C4-2B (cell line): ENCODE data around the gene EMCN.

ENCODE experiments used
- ZFX ChIP-seq: fragments of 450-650 bp; IDR thresholded peaks from 2 replicates; pipeline ENCODE4 v1.6.1; 2017
- TF ChIP-seq, protein P1 (sequence below): fragments of 450-650 bp; conservative IDR thresholded peaks from 2 replicates; pipeline ENCODE4 v1.5.1; 2017; ENCODE audit warnings: mild to moderate bottlenecking

- TF ChIP-seq, protein P1, sequence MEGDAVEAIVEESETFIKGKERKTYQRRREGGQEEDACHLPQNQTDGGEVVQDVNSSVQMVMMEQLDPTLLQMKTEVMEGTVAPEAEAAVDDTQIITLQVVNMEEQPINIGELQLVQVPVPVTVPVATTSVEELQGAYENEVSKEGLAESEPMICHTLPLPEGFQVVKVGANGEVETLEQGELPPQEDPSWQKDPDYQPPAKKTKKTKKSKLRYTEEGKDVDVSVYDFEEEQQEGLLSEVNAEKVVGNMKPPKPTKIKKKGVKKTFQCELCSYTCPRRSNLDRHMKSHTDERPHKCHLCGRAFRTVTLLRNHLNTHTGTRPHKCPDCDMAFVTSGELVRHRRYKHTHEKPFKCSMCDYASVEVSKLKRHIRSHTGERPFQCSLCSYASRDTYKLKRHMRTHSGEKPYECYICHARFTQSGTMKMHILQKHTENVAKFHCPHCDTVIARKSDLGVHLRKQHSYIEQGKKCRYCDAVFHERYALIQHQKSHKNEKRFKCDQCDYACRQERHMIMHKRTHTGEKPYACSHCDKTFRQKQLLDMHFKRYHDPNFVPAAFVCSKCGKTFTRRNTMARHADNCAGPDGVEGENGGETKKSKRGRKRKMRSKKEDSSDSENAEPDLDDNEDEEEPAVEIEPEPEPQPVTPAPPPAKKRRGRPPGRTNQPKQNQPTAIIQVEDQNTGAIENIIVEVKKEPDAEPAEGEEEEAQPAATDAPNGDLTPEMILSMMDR: no peak
- no peak for TF ChIP-seq ZFX
Measured at GRCh38 chr4:100540131-100540530, 22.3 kb upstream of the EMCN start.
